ENCODE measurements around the gene P3H4. TPM values are rescaled to one million over a fixed set of nuclear protein-coding genes. Genes with fewer than 3 reads are reported as not detected.

Gene P3H4
- total and polyA plus RNA-seq, 2 donors (not counting 3 experiments of a cell fraction or from before 2014, with no cell fraction given), result 39.2 to 58.3 TPM

DNA sequence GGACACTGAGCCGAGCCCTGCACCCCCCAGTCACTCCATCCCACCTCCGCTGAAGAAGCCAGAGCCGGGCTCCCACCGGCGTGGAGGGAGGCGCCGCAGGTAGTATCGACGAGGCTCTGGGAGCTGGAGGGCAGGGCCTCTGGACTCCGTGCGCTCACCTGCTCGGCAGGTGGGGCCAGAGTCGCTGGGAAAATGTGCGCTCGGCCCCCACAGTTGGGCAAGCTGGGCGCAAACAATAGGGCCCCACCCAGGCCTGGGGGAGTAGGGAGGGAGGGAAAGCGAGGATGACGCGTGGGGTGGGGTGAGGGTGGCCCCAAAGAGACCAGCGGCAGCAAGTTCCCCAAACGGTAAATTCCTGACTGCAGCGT, 25.9 kb downstream of the P3H4 start:
- H3K27me3 ChIP-seq (ENCODE audit: control insufficient read depth in 2 of 2, insufficient read depth in 2 of 2, low read length in 2 of 2), result peaks cover 0 to 7% of the 10 kb centered on the region in 2 experiments
- no peaks in the 10 kb centered on the region for H3K79me2 ChIP-seq (ENCODE audit: control insufficient read depth, insufficient read depth, low read length)
- peak overlapping the region; percentile 8 for H2AFZ ChIP-seq (ENCODE audit: low read depth, low read length)
- no TSS peak for BruUV-seq (replicated peaks)
- H3K4me2 ChIP-seq (ENCODE audit: insufficient read depth, low read length), result peak overlapping the region; percentile 3
- no peaks in the 10 kb centered on the region for H4K20me1 ChIP-seq (replicated peaks; ENCODE audit: control insufficient read depth, extremely low read depth, insufficient read depth, low read length)
- H3K27ac ChIP-seq (ENCODE audit: insufficient read depth, low read depth, low read length), result peak overlapping the region; percentile 0
- no peaks in the 10 kb centered on the region for H3K9me1 ChIP-seq (replicated peaks; ENCODE audit: control insufficient read depth, extremely low read depth, insufficient read depth, low read length)
- peak overlapping the region; percentile 14 to 98 (median 52) for H3K4me3 ChIP-seq (replicated peaks in 1 of 3; ENCODE audit: insufficient read depth in 1 of 3, low read depth in 1 of 3, low read length in 3 of 3)
- ChIA-PET POLR2A (interaction anchor here (0.6 to 2.4 kb wide), 11 partner anchors 8 to 121 kb away, joined by 3 to 82 read pairs (median 5); partner anchors contain the start of gene EIF1), CTCF (interaction anchor here (1.4 to 4.1 kb wide), 8 partner anchors 11 to 97 kb away, joined by 3 to 169 read pairs (median 19); partner anchors contain the start of gene EIF1)
- peak overlapping the region; percentile 71 for H3K9ac ChIP-seq (replicated peaks; ENCODE audit: extremely low read depth, insufficient read depth, low read length)
- no peaks in the 10 kb centered on the region for H3K4me1 ChIP-seq (ENCODE audit: control insufficient read depth, extremely low read depth, insufficient read depth, low read length)
- H3K9me3 ChIP-seq (replicated peaks; ENCODE audit: control insufficient read depth, insufficient read depth, low read length), result no peaks in the 10 kb centered on the region
- intact Hi-C loops (cut with micrococcal nuclease), result loop anchor here (1.0 to 2.0 kb wide), 3 partner anchors 9 to 15 kb away; no protein-coding TSS in a partner anchor
- dilution Hi-C loops (cut with MboI; ENCODE audit: extremely low pct_ligation_motif_present, low sequenced_read_pairs), result no loop called here
- DNase-seq (ENCODE audit: low read depth, low spot score), result peak; percentile 38
- FAIRE-seq, result no peak
- TF ChIP-seq FOS (IDR thresholded peaks at IDR 0.05; ENCODE audit: borderline replicate concordance, insufficient read depth, low read length), result no peak
- H3K36me3 ChIP-seq (ENCODE audit: control insufficient read depth in 2 of 2, extremely low read depth in 1 of 2, insufficient read depth in 2 of 2, low read length in 2 of 2), result no peaks in the 10 kb centered on the region

DNA sequence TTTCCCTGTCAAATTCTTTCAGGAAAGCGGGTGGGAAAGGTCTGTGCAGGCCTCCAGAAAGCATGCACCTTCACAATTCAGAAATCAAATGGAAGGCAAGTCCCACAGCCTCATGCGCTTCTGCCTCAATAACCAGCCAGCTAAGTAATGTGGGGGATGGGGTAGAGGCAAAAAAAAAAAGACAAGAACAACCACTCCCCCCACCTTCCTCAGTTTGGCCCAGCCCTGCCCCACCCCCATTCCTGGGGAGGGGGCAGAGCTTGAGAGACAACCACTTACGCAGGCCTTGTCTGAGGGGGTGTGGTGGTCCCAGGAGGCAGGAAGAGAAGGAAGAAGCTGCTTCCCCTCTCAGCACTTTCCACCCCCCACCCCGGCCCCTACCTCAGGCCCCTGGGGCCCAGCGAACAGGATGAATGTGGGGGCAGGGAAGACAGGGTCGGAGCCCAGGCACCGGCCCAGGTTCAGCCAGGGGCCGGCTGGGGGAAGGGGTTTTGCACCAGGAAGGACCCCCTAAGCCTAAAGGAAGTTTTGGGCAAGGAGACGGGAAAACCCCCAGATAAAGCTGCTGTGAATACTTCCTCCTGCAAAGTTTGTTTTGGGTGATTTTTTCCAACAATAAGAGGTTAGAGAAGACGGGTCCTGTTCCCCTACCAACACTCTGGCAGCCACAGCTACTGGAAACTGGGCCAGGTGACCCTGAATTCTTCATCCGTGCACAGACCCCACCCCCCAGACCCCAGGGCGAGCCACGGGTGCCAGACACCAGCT, 26.5 kb downstream of the P3H4 start:
- H3K9ac ChIP-seq (replicated peaks; ENCODE audit: extremely low read depth, insufficient read depth, low read length), result peak overlapping the region; percentile 71
- H3K36me3 ChIP-seq (ENCODE audit: control insufficient read depth in 2 of 2, extremely low read depth in 1 of 2, insufficient read depth in 2 of 2, low read length in 2 of 2), result no peaks in the 10 kb centered on the region
- H3K27me3 ChIP-seq (ENCODE audit: control insufficient read depth in 2 of 2, insufficient read depth in 2 of 2, low read length in 2 of 2), result peaks cover 0 to 7% of the 10 kb centered on the region in 2 experiments
- ChIA-PET CTCF (interaction anchor here (1.4 to 4.1 kb wide), 4 partner anchors 10 to 97 kb away, joined by 3 to 169 read pairs (median 56); partner anchors contain the start of gene EIF1), POLR2A (interaction anchor here (0.7 to 2.4 kb wide), 9 partner anchors 8 to 97 kb away, joined by 3 to 82 read pairs (median 5); partner anchors contain the start of gene EIF1)
- intact Hi-C loops (cut with micrococcal nuclease) (no loop called here), dilution Hi-C loops (cut with MboI; ENCODE audit: extremely low pct_ligation_motif_present, low sequenced_read_pairs) (no loop called here)
- DNase-seq (ENCODE audit: low read depth, low spot score), result peak; percentile 83
- no peaks in the 10 kb centered on the region for H3K4me1 ChIP-seq (ENCODE audit: control insufficient read depth, extremely low read depth, insufficient read depth, low read length)
- peak overlapping the region in 2 of 3 experiments; percentile 52 to 98 for H3K4me3 ChIP-seq (replicated peaks in 1 of 3; ENCODE audit: insufficient read depth in 1 of 3, low read depth in 1 of 3, low read length in 3 of 3)
- H3K27ac ChIP-seq (ENCODE audit: insufficient read depth, low read depth, low read length), result peak overlapping the region; percentile 0
- TSS peak; percentile 18 for BruUV-seq (replicated peaks)
- no peaks in the 10 kb centered on the region for H4K20me1 ChIP-seq (replicated peaks; ENCODE audit: control insufficient read depth, extremely low read depth, insufficient read depth, low read length)
- no peak overlapping the region for H2AFZ ChIP-seq (ENCODE audit: low read depth, low read length)
- no peaks in the 10 kb centered on the region for H3K9me1 ChIP-seq (replicated peaks; ENCODE audit: control insufficient read depth, extremely low read depth, insufficient read depth, low read length)
- H3K79me2 ChIP-seq (ENCODE audit: control insufficient read depth, insufficient read depth, low read length), result no peaks in the 10 kb centered on the region
- H3K4me2 ChIP-seq (ENCODE audit: insufficient read depth, low read length), result peak overlapping the region; percentile 3
- TF ChIP-seq EZH2 (IDR thresholded peaks at IDR 0.05; ENCODE audit: borderline replicate concordance, low read depth, low read length, severe bottlenecking) (no peak), GATA2 (IDR thresholded peaks at IDR 0.05; ENCODE audit: insufficient read depth, insufficient read length, low read depth, low read length) (no peak), POLR2AphosphoS5 (IDR thresholded peaks at IDR 0.05; ENCODE audit: insufficient read depth, low read depth, low read length) (no peak), POLR2A (IDR thresholded peaks at IDR 0.05; ENCODE audit: low read depth, low read length) (peak; percentile 21)
- no peaks in the 10 kb centered on the region for H3K9me3 ChIP-seq (replicated peaks; ENCODE audit: control insufficient read depth, insufficient read depth, low read length)
- peak; percentile 37 for FAIRE-seq

All from endothelial cell of umbilical vein (primary cell).